HG03025 (cell line): ENCODE data around the gene ANAPC1.
"Not testable (repeated sequence)": the region's sequence is repeated elsewhere in the genome, so short reads cannot be mapped to it uniquely, and the experiment has no call there.

Experiments used
- ATAC-seq: cut with Tn5 transposase; IDR thresholded peaks from one replicate; pipeline ENCODE4 v1.9.1; 2021; ENCODE audit warnings: mild to moderate bottlenecking, moderate library complexity; ENCODE audit not compliant: unreplicated experiment, low FRiP score

ANAPC1 gene, protein sequence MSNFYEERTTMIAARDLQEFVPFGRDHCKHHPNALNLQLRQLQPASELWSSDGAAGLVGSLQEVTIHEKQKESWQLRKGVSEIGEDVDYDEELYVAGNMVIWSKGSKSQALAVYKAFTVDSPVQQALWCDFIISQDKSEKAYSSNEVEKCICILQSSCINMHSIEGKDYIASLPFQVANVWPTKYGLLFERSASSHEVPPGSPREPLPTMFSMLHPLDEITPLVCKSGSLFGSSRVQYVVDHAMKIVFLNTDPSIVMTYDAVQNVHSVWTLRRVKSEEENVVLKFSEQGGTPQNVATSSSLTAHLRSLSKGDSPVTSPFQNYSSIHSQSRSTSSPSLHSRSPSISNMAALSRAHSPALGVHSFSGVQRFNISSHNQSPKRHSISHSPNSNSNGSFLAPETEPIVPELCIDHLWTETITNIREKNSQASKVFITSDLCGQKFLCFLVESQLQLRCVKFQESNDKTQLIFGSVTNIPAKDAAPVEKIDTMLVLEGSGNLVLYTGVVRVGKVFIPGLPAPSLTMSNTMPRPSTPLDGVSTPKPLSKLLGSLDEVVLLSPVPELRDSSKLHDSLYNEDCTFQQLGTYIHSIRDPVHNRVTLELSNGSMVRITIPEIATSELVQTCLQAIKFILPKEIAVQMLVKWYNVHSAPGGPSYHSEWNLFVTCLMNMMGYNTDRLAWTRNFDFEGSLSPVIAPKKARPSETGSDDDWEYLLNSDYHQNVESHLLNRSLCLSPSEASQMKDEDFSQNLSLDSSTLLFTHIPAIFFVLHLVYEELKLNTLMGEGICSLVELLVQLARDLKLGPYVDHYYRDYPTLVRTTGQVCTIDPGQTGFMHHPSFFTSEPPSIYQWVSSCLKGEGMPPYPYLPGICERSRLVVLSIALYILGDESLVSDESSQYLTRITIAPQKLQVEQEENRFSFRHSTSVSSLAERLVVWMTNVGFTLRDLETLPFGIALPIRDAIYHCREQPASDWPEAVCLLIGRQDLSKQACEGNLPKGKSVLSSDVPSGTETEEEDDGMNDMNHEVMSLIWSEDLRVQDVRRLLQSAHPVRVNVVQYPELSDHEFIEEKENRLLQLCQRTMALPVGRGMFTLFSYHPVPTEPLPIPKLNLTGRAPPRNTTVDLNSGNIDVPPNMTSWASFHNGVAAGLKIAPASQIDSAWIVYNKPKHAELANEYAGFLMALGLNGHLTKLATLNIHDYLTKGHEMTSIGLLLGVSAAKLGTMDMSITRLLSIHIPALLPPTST (N-terminal part only)

DNA sequence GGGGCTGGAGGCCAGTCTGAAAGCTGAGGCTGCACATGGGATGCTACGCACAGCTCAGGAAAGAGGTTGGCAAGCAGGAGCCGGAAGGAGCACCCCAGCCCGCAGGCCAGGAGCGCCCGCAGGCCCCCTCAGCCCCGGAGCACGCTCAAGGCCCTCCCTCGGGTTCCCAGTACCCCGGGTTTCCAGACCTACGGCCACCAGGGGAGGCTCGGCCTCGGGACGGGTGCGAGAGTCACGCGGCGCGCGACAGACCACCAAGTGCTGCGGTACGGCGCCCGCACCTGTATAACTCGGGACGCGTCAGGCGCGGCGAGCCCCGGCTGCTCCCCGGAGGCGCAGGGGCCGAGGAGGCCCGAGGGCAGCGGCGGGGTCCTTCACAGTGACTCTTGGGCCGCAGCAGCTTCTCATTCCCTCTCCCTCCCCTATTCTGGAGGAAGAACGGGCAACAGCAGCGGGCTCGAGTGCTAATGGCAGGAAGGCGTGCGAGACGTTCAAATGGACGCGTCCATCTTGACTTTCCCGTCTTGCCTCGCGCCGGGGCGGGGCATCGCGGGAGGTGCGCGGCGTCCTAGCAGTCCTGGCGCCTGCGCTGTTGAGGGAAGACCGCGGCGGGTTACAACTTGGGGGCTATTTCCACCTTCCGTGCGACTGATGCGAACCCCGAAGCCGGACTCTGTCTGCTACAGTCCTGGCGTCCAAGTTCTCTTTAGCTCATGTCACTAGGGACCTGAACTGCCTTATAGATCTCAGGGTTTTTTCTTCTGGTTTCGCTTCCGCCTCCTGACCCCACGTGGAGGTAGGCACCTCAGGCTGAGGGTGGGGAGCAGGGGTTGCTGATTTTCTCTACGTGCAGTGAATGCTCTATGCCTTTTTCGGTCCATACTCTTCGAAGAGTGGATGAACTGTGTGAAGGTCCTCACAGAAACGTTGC is at the start of gene ANAPC1:
Gene ANAPC1 (minus strand): TSS at position 533 of the 931 bp plus-strand sequence. CDS start 3,368 bp downstream, outside the sequence.
- ATAC-seq, result peak; percentile 80

- ATAC-seq, result no peak
Observed at GRCh38 chr2:111932841-111933291, 48.9 kb upstream of the ANAPC1 start.

DNA sequence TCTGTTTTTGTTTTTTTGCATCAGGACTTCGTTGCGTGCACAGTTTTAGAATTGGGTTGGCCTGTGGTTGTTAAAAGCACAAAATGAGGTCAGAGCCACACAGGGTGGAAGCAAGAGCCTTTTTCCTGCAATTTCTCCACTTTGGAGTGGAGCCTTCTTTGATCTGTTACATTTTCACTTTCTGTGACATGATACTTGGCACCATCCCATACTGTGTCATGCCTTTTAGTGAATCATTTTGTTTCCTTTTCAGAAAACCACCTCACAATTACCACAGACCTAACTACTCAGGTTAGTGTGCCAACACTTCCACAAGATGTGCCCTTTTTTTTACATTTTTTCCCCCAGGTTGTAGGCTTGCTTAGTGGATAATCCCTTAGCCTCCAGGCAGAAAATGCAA is 46.9 kb upstream of the ANAPC1 start:
- ATAC-seq, result no peak

GRCh38 chr2:111930409-111930808 is 46.4 kb upstream of the ANAPC1 start:
- no peak for ATAC-seq

- ATAC-seq, result no peak
Observed at GRCh38 chr2:111927723-111928122, 43.7 kb upstream of the ANAPC1 start.

GRCh38 chr2:111924617-111925107 is 40.7 kb upstream of the ANAPC1 start:
- ATAC-seq, result no peak

DNA sequence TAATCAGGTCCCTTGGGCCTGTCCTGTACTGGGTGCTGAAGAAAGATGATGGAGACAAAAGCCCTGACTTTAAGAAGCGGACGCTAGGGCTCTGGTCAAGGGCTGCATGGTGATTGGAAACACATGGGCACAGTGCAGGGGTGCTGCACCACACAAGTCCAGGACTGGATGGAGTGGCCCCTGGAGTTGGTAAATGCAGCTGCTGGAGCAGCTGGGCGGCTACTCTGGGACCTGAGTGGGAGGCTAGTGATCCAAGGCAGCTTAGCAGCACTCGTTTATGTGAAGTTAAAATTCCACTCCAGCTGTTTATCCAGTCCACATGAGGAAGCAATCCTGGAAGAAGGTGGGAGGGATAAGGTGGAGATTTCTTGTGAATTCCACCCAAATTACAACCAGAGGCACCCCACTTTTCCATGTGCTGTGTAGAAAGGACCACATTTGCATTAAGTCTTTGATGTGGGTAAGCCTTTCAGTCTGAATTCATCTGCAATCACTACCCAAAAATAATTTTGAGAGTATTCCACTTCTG is 39.3 kb upstream of the ANAPC1 start:
- no peak for ATAC-seq

- no peak for ATAC-seq
Observed at GRCh38 chr2:111919794-111920608, 36.0 kb upstream of the ANAPC1 start.

DNA sequence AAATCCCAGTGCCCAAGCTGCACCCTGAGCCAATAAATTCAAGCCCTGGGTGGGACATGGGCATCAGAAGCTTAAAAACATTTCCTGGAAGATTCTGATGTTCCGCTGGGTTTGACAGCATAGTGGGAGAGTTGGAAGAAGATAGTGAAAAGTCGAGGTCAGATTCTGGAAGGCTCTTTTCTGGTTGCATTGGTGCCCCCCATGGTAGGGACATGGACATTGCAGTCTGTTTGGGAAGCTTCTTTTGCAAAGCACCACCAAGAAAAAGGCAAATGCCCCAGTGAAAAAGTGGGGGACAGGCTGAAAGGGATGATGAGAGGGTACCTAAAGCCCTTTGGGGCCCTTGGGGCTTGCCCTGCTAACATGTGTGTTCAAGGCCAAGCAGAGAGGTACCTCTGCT is 35.4 kb upstream of the ANAPC1 start:
- no peak for ATAC-seq

DNA sequence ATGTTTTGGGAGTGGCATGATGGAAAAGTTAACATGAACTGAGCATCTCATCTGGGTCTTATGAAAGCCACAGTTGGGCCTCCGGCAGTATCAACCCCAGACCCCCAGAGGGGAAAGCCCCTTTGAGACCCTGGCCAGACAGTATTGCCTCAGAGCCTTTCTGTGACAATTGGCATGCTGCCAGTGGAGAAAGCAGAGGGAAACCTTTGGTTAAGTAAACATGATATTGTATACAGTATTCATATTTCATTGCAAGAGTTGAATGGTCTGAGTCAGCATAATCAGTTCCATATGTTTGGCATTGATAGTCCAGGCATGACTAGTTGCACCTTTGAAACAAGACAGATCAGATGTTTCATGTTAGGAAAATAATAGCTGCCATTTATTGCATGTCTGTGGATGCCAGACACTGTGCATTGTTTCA is 34.4 kb upstream of the ANAPC1 start:
- no peak for ATAC-seq

DNA sequence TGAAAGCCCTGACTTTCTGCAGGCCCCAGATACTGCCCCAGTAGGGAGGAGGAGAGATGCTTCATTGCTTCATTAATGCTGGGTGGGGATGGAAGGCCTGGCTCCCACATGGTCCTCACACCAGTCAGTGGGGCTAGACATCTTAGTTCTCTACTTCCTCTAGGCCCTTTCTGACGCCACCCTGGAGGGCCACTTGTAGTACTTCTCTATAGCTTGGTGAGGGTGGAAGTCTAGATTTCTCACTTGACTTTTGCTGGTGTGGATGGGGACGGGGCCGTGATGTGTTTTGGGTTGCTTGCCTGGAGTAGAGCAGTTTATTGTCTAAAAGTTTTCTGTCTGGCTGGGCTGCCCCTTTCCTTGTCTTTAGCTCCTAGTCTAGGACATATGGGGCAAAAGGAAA is 33.1 kb upstream of the ANAPC1 start:
- no peak for ATAC-seq

DNA sequence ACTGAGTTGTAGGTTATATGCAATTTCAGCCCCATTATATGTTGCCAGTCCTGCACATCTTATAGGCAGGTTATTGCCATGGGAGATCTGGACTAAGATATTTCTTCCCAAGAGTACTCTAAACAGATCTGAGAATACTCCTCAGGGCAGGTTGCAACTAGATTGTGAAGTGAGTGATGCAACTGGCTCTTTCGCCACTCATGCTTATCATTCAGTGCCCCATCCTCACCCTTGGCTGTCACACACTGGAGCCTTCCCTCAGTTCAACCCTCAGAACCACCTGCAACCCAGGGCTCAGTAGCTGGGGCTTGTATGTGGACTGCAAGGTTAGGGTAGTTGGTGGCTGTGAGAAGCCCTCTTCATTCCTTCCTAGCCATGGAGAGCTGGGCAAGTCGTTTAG is 28.6 kb upstream of the ANAPC1 start:
- no peak for ATAC-seq

GRCh38 chr2:111911295-111911977 is 27.4 kb upstream of the ANAPC1 start:
- not testable (repeated sequence) for ATAC-seq

- no peak for ATAC-seq
Observed at GRCh38 chr2:111910609-111911277, 26.8 kb upstream of the ANAPC1 start.

DNA sequence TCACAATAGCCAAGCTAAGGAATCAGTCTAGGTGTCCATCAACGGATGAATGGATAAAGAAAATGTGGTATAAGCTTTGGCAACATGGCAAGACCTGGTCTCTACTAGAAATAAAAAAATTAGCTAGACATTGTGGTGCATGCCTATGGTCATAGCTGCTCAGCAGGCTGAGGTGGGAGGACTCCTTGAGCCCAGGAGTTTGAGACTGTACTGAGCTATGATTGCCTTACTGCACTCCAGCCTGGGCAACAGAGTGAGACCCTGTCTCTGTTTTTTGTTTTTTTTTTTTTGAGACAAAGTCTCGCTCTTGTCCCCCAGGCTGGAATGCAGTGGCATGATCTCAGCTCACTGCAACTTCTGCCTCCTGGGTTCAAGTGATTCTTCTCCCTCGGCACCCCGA is 26.0 kb upstream of the ANAPC1 start:
- ATAC-seq, result not testable (repeated sequence)

DNA sequence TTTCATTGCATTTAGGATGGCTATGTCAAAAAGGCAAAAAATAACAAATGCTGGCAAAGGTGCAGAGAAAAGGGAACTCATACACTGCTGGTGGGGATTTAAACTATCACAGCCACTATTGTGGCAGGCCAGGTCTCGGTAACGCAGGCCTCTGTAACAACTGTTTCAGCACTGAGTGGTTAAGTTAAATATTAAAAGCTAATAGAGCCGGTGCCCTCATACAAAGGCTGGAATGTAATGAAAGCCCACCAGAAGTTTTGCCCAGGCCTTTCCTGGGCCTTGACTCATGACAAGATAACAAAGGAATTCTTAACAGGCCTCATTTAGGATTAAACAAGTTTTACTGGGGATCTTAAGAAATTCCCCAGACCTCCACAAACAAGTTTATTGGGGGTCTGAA is 25.1 kb upstream of the ANAPC1 start:
- ATAC-seq, result no peak

GRCh38 chr2:111908578-111908977 is 24.6 kb upstream of the ANAPC1 start:
- no peak for ATAC-seq
